HG02973 (cell line): ENCODE measurements around the gene COL23A1.

Experiments used
- ATAC-seq: cut with Tn5 transposase; IDR thresholded peaks from one replicate; pipeline ENCODE4 v1.9.1; 2021; ENCODE audit warnings: moderate library complexity; ENCODE audit not compliant: unreplicated experiment

Gene COL23A1

DNA sequence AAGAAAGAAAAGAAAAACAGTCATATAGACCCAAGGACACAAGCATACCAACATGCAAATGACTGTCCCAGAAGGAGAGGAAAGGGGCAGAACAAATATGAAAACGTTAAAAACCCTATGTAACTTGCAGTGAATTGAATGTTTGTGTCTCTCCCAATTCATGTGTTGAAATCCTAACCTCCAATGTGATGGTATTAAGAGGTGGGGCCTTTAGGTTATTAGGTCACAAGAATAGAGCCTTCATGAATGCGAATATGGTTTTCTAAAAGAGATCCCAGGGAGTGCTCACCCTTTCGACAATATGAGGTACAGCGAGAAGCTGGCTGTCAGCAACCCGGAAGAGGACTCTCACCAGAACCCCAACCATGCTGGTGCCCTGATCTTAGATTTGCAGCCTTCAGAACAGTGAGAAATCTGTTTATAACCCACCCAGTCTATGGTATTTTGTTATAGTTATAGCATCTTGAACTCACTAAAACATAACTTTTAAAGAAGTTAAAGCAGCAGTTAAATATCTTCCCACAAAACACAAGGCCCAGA lies 371.9 kb downstream of the COL23A1 start:
- no peak for ATAC-seq

DNA sequence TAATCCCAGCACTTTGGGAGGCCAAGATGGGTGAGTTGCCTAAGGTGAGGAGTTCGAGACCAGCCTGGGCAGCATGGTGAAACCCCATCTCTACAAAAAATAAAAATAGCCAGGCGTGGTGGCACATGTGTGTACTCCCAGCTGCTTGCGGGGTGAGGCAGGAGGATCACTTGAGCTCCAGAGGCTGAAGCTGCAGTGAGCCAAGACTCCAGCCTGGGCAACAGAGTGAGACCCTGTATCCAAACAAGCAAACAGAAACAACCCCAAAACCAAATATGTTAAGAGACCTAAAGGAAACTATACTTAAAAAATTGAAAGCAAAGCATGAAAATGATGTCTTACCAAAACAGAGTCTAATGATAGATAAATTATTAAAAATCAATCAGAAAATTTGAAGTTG lies 373.4 kb downstream of the COL23A1 start:
- no peak for ATAC-seq

DNA sequence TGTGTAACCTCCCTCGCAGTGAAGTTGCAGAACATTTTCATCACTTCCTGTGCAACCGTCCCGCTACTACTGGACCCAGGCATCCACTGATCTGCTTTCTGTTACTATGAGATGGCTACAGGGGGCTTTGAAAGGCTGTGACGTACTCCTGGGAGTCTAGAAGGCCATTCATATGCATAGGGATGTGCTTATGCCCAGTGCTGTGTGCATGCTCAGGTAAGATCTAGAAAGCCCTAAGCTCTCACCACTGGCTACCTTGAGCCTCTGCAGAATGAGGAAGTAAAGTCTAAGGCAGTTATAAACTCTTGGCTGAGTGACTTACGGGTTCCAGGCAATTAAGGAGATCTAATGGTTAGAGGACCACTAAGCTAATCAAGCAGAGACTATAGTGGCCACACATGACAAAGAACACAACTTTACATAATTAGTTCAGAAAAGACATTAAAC lies 374.1 kb downstream of the COL23A1 start:
- ATAC-seq = no peak

DNA sequence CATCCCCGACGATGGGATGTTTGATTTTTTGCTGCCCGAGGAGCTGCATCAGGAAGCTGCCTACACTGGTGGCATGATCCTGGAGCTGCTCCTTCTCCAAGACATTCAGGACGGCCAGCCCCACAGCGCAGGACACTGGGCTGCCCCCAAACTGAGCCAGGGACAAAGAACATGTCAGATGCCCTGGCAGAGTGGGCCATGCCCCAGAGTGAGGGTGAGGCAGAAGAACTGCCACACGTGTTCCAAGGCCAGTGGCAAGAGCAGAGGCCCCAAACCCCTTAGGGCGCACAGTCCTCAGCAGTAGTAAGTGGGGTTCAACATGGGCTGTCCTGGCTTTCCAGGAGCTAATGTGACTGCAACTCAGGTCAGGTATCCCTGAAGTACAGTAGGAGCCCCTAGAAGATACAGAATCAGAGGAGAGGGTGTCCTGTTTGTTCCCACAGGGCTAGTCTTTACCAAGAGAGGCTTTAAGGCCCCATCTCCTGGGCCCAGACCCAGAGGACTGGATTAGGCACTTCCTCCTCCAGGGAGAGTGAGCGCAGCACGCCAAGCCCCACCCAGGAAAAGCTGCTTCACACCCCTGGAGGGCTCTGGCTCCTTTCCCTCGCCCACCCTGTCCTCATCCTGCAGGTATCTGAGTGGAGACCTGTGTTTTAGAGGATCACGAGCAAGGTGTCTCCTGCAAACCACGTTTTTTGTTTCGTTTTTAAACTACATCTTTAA lies 374.8 kb downstream of the COL23A1 start:
- no peak for ATAC-seq

DNA sequence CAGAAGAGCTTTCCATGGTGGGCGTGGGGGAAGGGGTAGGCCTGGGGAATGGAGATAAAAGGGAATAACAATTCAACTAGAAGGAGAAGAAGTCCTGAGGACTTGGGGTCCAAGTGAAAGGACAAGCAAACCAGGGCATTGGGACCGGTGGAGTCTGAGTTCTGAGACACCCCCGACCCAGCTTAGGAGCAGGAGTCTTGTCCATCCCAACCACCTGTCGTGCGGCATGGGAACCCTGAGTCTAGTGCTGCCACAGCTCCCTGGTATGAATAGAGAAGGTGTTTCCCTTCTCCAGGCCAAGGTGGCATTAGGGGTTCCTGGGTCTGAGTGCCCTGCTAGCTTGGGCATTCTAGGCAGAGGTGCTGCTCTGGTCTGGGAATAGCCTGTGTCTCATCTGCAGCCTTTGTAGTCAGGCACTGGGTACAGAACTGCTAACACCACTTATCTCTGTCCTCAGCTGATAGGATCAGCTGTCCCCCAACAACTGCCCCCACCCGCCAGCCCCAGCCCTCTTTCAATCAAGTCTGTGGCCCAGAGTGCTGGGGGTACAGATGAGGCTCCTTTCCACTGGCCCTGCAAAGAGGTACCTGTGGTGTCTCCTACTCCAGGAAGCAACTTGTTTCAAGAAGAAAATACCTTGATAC lies 375.9 kb downstream of the COL23A1 start:
- no peak for ATAC-seq

DNA sequence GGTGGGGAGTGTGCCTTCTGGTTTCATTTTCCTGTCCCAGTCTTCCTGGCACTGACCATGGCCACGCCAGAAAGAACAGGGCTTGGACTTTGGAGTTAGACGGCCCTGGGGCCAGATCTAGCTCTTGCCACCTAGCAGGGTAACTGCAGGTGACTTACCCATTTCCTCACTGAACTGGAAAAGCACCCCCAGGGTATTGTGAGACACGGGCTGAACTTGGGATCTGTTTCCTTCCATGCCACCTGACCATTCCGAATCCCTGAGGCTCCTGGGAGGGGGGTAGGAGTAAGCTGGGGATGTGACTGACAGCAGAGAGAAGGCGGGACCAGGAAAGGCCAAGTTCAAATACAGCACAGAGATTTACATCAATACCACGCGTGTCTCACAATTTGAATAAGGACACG lies 376.4 kb downstream of the COL23A1 start:
- ATAC-seq = no peak

DNA sequence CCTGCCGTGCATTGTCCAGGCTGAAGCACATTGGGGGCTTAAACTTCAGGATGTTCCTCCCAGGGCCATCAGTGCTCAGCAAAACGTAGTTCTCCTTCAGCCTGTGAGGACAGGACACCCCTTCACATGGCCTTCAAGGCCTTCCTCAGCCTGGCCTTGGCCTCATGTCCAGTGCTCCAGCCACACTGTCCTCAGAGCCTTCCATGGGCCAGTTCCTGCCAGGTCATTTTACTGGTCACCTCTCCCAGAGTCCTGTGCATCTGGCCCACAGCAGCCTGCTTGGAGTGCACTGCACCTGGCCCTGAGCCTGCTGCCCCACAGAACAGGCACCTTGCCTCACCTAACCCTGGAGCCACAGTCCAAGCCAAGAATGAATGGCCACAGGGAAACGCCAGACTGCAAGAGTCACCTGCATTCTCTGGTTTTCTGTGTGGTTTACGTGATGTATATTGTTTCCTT lies 377.2 kb downstream of the COL23A1 start:
- no peak for ATAC-seq

DNA sequence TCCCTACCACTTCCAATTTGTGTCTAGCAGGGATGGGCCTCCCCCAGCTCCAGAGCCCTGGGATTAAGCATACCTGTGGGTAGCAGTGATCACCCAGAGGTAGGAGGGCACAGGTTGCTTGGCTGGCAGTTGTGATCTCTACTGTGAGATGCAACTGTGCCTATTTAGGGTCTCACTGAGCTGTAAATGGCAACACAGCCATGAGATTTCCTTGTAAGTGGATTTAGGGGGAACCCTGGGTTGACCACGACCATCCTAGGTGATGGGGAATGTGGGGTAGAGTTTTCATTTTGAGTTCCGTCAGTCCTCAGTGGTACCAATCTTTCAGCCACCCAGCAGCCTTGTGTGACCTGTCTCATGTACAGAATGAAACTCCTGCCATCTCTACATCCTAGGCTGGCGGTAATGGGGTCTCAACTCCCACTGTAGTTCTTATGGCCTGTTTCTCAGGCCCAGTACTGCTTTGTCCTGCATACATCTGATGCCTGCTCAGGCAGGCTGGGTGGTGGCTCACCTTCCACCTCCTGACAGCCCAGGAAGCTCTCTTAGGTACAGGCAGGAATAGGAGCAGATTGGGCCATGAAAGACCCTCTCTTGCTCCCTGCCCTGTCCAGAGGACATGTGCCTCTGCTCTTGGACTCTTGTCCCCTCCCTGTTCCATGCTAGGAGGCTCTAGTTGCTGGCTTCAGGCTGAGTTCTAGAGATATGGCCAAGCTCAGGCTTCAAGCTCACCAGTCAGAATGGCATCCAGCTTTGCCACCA lies 377.8 kb downstream of the COL23A1 start:
- no peak for ATAC-seq

DNA sequence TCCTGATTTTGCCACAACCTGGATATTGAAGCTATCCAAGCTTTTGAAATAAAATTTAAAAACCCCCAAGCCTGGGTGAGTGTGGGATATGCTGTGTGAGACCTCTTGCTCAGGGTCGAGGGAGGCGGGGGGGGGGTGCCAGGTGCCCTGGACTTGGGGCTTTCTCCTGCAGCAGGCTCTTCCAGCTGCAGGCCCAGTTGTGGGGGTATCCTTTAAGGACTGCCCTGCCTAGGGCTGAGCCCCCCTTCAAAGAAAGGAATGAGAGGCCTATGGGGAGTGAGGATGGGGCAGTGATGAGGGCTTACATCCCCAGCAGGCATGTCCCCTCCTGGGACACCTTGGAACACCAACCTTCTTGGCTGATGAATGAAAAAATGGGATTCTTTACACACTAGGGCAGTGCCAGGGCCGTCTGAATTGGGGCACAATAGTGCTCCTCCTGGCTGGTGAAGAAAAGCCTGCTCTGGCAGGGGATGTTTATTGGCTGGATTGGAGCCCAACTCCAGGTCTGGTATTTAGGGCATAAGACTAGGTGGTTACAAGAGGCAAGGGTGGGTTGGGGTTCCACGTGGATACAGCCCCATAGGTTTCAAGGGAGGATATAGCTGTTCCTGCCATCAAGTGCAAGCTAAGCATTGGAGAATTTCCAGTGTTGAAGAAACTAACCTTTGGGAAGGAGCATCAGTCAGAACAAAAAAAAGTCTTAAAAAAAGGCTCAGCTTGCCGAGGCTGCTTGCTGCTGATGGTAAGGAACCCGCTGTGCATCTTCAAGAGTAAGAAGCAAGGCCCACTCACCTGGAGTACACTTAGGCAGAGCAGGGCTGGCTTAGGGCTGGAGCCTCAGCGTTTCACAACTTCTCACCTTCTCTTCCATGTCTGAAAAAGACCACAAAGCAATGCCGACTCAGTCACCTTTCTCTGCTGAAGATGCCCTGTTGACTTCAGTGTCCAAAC lies 378.8 kb downstream of the COL23A1 start:
- no peak for ATAC-seq

DNA sequence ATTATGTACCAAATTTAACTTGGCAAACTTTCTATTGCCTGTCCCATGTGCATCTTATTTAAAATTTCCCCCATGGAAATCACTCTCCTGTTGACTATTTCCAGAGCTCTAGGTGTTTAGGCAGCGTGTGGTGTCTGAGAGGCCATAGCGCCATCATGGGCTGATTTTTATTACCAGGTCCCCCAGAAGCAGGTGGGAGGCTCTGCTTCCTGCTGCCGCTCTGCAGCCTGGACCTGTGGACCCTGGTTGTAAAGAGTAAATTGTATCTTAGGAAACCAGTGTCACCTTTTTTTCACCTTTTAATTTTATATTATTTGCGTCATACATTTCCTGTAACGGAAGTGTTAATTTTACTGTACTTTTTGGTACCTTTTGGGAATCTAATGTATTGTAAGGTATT lies 379.5 kb downstream of the COL23A1 start:
- ATAC-seq = no peak

DNA sequence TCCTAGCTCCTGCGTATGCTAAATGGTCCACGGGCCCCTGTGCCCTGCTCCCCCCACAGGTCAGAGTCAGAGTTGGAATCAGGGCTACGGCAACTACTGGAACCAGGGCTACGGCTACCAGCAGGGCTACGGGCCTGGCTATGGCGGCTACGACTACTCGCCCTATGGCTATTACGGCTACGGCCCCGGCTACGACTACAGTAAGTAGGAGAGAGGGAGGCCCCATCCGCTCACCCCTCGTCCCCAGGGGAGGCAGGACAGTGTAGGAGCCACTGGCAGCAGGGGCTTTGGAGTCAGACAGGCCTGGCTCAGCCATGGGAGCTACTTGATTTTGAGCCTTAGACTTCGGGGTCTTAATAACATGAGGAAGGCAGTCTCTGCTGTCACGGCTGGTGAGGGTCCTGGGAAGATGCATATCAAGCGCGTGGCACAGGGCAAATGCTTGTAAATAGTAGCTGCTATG lies 380.1 kb downstream of the COL23A1 start:
- ATAC-seq = no peak

DNA sequence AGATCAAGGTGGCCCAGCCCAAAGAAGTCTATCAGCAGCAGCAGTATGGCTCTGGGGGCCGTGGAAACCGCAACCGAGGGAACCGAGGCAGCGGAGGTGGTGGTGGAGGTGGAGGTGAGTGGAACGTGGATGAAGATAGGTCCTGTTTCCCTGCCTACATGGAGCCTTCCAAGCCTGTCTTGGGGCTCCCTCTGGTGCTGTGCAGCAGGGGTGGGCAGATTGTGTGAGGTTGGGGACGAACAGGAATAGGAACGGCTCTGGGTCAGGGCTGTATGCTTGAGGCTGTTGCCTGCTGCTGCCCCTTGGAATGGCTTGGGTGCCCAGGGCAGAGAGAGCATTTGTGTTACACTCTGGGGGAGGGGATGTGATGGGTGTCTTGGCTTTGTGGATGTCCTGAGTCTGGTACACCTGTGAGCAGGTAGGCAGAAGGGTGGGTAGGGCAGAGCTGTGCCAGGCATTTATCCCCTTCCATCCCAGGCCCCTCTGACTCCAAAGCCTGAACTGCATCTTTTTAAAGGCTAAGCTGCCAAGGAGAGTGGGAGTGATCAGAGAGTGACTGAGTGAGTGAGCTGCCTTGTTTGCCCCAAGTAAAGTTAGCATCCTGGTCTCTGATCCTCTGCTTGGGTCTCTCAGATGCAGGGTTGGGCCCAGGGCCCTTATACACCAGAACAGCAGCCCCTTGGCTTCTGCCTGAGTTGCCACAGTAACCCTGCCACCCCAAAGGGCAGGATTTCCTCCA lies 380.7 kb downstream of the COL23A1 start:
- ATAC-seq = no peak

DNA sequence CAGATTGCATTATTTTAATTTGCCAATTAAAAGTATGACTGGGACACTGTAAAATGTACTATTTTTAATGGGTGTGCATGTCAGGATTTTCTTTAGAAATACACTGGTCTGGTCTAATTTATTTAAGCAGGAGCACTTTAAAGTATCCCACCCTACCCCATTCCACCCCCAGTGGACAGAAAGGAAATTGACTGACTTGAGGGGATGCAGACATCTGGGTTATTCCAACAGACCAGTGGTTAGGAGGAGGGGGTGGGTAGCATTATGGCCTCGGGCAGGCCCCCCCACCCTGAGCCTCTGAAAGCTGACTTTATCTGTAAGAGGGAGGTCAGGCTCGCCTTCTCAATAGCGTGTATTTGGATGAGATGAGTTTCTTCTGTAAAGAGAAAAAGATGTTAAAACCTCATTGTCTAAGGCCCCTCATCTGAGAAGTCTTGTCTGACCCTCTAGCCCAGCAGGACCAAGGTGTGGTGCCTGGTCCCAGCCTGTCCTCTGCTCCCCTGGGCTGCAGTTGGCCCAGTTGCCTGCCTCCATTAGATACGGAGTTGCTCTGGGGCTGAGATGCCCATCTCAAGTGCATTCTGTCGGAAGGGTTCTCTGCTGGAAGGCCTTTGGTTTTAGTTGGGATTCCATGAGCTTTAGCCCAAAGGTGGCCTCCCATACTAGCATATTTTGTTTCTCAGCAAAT lies 381.5 kb downstream of the COL23A1 start:
- no peak for ATAC-seq

DNA sequence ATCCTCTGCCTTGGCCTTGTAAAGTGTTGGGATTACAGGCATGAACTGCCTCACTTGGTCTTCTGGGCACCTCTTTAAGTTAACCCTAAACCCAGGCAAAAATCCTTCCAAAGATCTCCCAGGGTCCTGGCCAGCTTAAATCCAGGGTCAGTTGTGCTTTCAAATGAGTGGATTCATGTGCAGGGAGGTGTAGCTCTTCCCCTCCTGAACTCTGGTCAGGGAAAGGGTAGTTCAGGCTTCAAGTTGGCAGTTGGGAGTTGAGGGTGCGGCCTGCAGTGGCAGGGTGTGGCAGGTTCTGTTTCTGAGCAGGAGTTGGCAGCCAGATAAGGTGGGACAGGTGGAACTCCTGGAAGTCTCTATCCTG lies 382.3 kb downstream of the COL23A1 start:
- ATAC-seq = no peak

DNA sequence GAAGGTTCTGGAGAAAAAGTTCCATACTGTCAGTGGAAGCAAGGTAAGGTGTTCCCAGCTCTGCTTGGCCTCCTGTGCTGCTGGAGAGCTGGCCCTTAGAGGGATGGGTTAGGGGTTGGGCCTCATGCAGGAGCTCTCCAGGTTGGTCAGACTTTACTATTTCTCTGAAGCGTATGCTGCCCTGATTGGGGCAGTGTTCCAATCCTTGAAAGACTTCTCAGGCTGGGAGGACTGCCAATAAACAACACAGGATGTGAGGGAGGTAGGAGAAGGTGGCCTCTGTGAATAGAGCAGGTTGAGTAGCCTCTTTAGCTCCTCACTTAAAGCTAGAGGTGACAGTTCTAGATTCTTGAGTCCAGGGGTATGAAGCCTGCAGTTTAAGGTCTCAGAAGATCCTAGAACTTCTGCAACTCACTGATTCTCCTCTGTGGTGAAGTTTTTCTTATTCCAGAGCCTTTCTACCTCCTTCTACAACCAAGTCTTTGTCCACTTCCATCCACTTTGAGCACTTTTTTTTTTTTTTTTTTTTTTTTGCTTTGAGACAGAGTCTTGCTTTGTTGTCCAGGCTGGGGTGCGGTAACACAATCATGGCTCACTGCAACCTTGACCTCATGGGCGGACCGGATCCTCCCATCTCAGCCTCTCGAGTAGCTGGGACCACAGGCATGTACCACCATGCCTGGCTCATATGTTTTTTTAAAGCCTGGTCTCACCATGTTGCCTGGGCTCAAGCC lies 382.8 kb downstream of the COL23A1 start:
- ATAC-seq = no peak

DNA sequence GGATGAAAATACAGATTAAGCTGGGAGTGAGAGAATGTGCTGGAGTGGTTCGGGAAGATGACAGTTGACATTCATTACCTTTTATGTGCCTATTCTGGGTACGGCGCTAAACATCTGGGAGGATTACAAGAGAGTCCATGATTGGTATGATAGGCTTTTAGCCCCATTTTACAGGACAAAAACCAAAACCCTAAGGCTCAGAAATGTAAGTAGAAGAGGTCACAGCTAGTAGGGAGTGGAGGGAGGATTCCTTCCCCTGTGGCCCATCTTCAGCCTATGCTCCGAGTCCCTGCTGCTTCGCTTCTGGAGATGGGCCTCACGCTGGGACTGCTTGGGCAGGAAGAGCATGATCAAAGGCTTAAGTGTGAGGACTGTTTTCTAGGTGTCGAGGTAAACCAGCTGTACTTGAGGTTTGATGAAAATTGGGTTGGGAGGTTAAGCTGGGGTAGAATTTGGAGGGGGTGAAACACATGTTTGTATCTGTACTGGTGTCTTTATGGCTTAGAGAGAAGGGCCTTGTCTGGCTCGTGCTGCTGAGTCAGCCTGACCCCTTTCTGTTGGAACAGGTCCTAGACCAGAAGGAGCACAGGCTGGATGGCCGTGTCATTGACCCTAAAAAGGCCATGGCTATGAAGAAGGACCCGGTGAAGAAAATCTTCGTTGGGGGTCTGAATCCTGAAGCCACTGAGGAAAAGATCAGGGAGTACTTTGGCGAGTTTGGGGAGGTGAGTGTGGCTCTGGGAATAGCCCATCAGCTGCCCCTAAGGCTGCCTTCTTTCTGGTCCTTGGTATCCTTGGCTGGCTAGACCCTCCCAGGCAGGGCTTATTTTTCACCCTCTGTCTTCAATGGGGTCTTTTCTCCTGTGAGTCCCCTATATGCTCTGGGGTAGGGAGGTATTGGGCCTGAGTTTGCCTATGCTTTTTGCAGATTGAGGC lies 383.8 kb downstream of the COL23A1 start:
- ATAC-seq = no peak

DNA sequence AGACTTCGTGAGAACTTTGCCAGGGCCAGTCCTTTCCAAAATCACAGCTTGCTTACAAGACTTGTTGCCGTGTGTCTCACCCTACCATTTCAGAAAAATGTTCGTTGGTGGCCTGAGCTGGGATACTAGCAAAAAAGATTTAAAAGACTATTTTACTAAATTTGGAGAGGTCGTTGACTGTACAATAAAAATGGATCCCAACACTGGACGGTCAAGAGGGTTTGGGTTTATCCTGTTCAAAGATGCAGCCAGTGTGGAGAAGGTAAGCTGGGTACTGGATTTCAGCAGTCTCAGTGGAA lies 384.5 kb downstream of the COL23A1 start:
- ATAC-seq = no peak
